Right ventricle myocardium inferior (tissue), 1 donor: Measurements from ENCODE around the gene KIAA0825. TPM values are rescaled to one million over a fixed set of nuclear protein-coding genes. Genes with fewer than 3 reads are reported as not detected.

Experiments used
- ATAC-seq: fragments of 200-7000 bp; cut with Tn5 transposase; one replicate; pipeline ENCODE4 v1.9.1; 2020; ENCODE audit warnings: mild to moderate bottlenecking, moderate library complexity
- DNase-seq: peaks from one replicate; pipeline ENCODE4 v3.0.0; 2021; ENCODE audit errors: missing footprints
- intact Hi-C: fragments of 100-400 bp; cut with DNase I; formaldehyde crosslinking; loops from one replicate; pipeline ENCODE4 v1.11.0; 2022
- total RNA-seq: library from RNA; stranded (reverse); fragmentation: NEBNext Ultra II Directional; extraction: Animal tissue kit (Norgen Biotek cat#: 25700); gene quantifications from one replicate; pipeline ENCODE4 v1.2.1, GENCODE V29; 2021
- donor health status: DM: no; HTN: yes; CAD: no; lungs with severe emphysema.

The KIAA0825 gene
- total RNA-seq, 1 donor from 2014 or later: 2.2 TPM

GRCh38 chr5:94517490-94518488 lies 100.6 kb downstream of the KIAA0825 start:
- ATAC-seq (no peak), DNase-seq (no peak)
- intact Hi-C loops: no loop called here

DNA sequence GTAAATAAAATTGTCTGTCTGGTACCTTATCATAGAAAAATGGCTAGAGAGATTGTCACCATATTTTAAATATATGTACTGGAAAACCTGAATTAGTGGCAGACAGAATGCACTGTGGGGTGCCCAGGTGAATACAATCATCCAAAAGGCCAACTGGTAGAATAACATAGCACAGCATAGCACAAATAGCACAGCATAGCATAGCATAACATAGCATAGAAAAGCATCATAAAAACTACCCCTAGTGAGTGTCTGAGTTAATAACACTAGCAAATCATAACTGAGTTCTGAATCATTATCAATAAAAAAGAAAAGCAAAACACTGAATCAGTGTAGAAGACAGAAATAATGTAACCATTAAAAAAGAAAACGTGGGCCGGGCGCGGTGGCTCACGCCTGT lies 102.3 kb downstream of the KIAA0825 start:
- no peak for ATAC-seq
- no peak for DNase-seq
- intact Hi-C loops: no loop called here

DNA sequence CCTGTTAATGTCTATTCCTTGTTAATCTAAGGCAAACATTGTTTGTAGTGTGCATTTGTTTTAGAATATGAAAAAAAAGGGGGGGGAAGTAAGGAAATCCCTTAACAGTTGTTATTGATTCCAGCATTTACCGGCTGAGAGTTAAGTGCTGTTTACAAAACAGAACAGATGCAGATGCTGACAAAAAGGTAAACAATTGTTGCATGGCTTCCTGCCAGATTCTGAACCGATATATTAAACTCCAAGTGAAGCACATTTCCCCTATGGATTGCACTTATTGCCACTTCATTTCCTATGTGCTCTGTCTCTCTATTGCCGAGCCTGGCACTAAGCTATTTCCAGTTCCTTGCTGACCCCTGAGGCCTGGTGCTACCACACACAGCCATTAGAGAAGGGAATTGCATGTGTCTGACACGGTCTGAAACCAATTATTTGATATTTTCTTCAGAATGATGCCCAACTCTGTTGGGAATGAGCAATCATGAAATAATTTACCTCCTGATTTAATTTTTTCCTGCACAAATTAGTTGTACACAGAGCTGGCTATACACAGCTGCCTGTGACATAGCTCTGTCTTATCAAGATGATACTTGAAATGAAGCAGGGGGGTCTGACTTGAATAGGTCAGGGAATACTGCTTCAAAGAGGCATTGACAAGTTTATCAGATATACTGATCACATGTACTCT lies 109.8 kb downstream of the KIAA0825 start:
- DNase-seq: no peak
- intact Hi-C loops: no loop called here
- ATAC-seq: no peak

DNA sequence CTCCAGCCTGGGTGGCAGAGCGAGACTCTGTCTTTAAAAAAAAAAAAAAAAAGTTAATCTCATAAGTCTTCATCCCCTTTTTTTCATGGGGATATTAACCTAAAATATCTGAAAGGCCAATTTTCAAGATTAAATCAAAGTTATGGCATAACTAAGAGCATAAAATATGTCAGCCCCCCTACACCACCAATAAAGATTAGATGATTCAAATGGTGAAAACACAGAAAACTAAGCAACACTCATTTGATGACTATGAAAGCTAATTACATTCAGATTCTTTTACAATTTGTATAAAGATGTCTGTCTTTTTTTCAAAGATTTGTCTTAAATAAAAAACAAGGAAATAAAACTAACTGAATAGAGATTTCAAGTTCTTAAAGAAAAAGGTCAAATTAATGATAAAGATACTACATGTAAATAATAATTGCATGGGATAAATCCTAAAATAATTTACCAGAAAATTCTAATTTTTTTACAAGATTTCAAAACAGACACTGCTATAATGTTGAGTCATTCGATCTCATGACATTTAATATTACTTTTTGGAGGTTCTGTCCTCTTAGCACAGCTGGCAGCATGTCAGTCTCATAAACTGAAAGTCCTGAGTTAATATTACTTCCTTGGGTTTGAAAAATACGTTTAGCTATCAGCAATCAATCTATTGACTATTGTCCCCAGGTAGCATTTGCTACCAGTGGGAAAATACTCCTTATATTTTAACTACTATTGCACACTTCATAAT lies 112.9 kb downstream of the KIAA0825 start:
- ATAC-seq (no peak), DNase-seq (no peak)
- intact Hi-C loops: no loop called here

- ATAC-seq (no peak), DNase-seq (no peak)
- intact Hi-C loops: no loop called here
Measured at GRCh38 chr5:94503677-94504076, 114.7 kb downstream of the KIAA0825 start.

- intact Hi-C loops: no loop called here
- DNase-seq (no peak), ATAC-seq (no peak)
Measured at GRCh38 chr5:94501365-94501764, 117.0 kb downstream of the KIAA0825 start.

- ATAC-seq (no peak), DNase-seq (no peak)
- intact Hi-C loops: no loop called here
Measured at GRCh38 chr5:94499806-94500205, 118.6 kb downstream of the KIAA0825 start.

DNA sequence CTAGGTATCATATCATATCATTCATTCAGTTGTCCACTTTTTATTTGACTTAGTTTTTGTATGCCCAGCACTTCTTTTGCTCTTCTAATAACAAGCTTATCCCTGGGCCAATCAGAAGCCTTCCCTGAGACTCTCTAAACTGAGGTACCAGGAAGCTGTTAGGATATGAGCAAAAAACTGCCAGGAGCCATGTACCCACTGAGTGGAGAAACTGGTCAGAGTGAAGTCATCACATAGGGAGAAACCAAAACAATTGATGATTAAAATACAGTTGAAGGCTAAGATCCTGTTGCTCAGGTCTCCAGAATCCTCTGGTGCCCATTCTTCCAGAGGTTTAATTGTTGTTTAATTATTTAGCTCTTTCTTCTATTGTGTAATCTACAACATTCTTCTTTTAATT lies 120.2 kb downstream of the KIAA0825 start:
- no peak for DNase-seq
- no peak for ATAC-seq
- intact Hi-C loops: no loop called here

- ATAC-seq (no peak), DNase-seq (no peak)
- intact Hi-C loops: no loop called here
Measured at GRCh38 chr5:94485067-94485466, 133.3 kb downstream of the KIAA0825 start.

- ATAC-seq (no peak), DNase-seq (no peak)
- intact Hi-C loops: no loop called here
Measured at GRCh38 chr5:94481059-94481458, 137.3 kb downstream of the KIAA0825 start.

GRCh38 chr5:94480486-94480885 lies 137.9 kb downstream of the KIAA0825 start:
- no peak for DNase-seq
- intact Hi-C loops: no loop called here
- no peak for ATAC-seq

GRCh38 chr5:94473936-94474335 lies 144.5 kb downstream of the KIAA0825 start:
- no peak for DNase-seq
- intact Hi-C loops: no loop called here
- no peak for ATAC-seq

GRCh38 chr5:94471521-94471920 lies 146.9 kb downstream of the KIAA0825 start:
- intact Hi-C loops: no loop called here
- ATAC-seq: no peak
- DNase-seq: no peak

DNA sequence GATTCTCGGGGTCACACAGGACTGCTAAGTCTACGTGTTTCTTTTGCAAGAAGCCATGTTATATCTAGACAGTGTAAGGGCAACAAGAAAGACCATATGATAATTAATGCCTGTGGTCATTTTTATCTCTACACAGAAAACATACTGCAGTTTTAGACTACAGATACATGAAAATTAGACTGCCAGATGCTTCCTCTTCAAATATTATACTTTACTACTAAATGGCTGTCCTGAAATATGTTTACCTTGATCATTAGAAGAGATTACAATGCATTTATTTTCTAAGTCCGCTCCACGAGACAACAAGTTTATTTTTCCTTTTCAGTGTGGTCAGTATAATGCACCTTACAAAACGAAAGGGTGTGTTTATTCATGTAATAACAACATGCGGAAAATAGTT lies 147.6 kb downstream of the KIAA0825 start:
- ATAC-seq (no peak), DNase-seq (no peak)
- intact Hi-C loops: no loop called here

DNA sequence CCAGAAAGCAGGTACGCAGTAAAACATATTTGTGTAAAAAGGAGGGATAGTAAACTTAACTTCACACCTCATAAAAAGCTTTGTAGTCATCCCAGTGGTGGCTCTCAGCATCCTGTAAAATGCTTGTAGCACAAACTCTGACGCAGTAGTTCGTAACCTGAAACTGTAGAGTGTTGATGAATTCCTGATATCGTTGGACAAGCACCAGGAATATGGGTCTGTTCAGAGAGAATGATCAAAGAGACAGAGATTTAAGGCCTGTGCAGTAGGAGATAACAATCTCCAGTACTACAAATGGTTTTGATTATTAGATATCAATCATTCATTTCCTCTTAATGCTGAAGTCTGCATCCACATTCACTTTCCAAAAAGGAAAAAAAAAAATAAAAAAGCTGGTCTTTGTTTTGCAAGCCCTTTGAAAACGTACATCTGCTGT lies 148.5 kb downstream of the KIAA0825 start:
- intact Hi-C loops: no loop called here

GRCh38 chr5:94467954-94468930 lies 150.2 kb downstream of the KIAA0825 start:
- DNase-seq (no peak), ATAC-seq (no peak)
- intact Hi-C loops: no loop called here

More for the DNA sequence above, 148.5 kb downstream of the KIAA0825 start:
- ATAC-seq (no peak), DNase-seq (no peak)

GRCh38 chr5:94467346-94467953 lies 151.0 kb downstream of the KIAA0825 start:
- intact Hi-C loops: no loop called here
- no peak for ATAC-seq
- DNase-seq: no peak

GRCh38 chr5:94463739-94464138 lies 154.7 kb downstream of the KIAA0825 start:
- intact Hi-C loops: no loop called here
- no peak for ATAC-seq
- DNase-seq: no peak
